Breast epithelium (tissue), 3 donors: ENCODE results near the gene ABTB1.

ENCODE experiments used
- CTCF ChIP-seq, 3 donors: fragments of 450-650 bp; IDR thresholded peaks; one replicate each; pipeline ENCODE4 v1.5.1; 2016 to 2017; ENCODE audit warnings: antibody characterized with exemption in 3 of 3, mild to moderate bottlenecking in 3 of 3, moderate library complexity in 3 of 3
- POLR2A ChIP-seq: fragments of 450-650 bp; IDR thresholded peaks from one replicate; pipeline ENCODE4 v1.6.1; 2016; ENCODE audit warnings: antibody characterized with exemption, mild to moderate bottlenecking, moderate library complexity

GRCh38 chr3:127699416-127700300 is 26.9 kb downstream of the ABTB1 start:
- no peak for TF ChIP-seq CTCF (IDR thresholded peaks at IDR 0.05)
- TF ChIP-seq POLR2A, result no peak
